Progenitor cell of endocrine pancreas (in vitro differentiated cells): ENCODE measurements around the gene RSRC1. TPM values are rescaled to one million over a fixed set of nuclear protein-coding genes. Genes with fewer than 3 reads are reported as not detected.

ENCODE experiments used
- DNase-seq: peaks from one replicate; pipeline ENCODE4 v3.0.0; 2021; ENCODE audit warnings: low spot score; ENCODE audit not compliant: unreplicated experiment
- H3K27ac Mint-ChIP-seq: 2 replicates; pipeline ENCODE4 v1.8.0; 2021; ENCODE audit warnings: mild to moderate bottlenecking, moderate library complexity, mixed read lengths
- H3K27me3 Mint-ChIP-seq: 2 replicates; pipeline ENCODE4 v1.8.0; 2021; ENCODE audit warnings: mixed read lengths
- H3K36me3 Mint-ChIP-seq: 2 replicates; pipeline ENCODE4 v1.8.0; 2022; ENCODE audit warnings: mixed read lengths; ENCODE audit not compliant: insufficient read depth
- H3K4me1 Mint-ChIP-seq: 2 replicates; pipeline ENCODE4 v1.8.0; 2021; ENCODE audit warnings: low read depth, mixed read lengths
- H3K4me3 Mint-ChIP-seq: 2 replicates; pipeline ENCODE4 v1.8.0; 2021; ENCODE audit warnings: low read depth, mild to moderate bottlenecking, moderate library complexity, mixed read lengths
- H3K9me3 Mint-ChIP-seq: 2 replicates; pipeline ENCODE4 v1.8.0; 2021; ENCODE audit warnings: low read depth, mixed read lengths
- total RNA-seq: library from RNA; stranded (reverse); gene quantifications from 2 replicates; pipeline ENCODE4 v1.2.1, GENCODE V29; 2021
- TF ChIP-seq, protein P1 (sequence below): fragments of 200-600 bp; sonication (generic); IDR thresholded peaks from one replicate; pipeline ENCODE4 v1.5.0; 2021; ENCODE audit warnings: antibody characterized with exemption, mild to moderate bottlenecking; ENCODE audit not compliant: unreplicated experiment

Gene RSRC1
- total RNA-seq, 1 donor from 2014 or later: 50.6 TPM

DNA sequence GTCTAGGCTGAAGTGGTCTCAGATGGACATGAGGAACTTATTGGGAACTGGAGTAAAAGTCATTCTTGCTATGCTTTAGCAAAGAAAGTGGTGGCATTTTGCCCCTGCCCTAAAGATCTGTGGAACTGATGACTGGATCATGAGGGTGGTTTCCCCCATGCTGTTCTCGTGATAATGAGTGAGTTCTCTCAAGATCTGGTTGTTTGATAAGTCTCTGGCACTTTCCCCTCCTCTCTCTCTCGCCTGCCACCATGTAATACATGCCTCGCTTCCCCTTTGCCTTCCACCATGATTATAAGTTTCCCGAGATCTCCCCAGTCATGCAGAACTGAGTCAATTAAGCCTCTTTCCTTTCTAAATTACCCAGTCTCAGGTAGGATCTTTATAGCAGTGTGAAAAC, 449.6 kb downstream of the RSRC1 start:
- Mint-ChIP-seq H3K4me1 (no peaks in the 10 kb centered on the region), H3K36me3 (no peaks in the 10 kb centered on the region), H3K9me3 (no peaks in the 10 kb centered on the region), H3K27ac (no peak overlapping the region), H3K4me3 (no peak overlapping the region), H3K27me3 (no peaks in the 10 kb centered on the region)
- TF ChIP-seq, protein P1, sequence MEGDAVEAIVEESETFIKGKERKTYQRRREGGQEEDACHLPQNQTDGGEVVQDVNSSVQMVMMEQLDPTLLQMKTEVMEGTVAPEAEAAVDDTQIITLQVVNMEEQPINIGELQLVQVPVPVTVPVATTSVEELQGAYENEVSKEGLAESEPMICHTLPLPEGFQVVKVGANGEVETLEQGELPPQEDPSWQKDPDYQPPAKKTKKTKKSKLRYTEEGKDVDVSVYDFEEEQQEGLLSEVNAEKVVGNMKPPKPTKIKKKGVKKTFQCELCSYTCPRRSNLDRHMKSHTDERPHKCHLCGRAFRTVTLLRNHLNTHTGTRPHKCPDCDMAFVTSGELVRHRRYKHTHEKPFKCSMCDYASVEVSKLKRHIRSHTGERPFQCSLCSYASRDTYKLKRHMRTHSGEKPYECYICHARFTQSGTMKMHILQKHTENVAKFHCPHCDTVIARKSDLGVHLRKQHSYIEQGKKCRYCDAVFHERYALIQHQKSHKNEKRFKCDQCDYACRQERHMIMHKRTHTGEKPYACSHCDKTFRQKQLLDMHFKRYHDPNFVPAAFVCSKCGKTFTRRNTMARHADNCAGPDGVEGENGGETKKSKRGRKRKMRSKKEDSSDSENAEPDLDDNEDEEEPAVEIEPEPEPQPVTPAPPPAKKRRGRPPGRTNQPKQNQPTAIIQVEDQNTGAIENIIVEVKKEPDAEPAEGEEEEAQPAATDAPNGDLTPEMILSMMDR: no peak
- DNase-seq: no peak

DNA sequence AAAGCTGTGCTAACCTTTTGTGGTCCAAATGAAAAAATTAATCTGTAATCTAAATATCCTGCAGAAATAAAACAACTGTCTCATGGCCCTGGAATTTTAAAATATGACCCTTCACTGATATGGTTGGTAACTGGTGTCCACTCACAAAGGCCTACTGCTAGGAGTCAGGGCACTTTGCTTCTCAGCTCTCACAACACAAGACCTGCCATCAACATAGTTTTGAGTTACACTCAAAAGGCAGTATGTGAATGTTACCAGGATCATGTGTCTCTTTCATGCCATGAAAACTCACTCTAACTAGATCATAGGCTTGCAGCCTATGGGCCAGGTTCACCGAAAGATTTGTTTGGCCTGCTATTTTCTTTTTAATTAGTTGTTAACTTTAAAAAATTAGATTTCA, 451.1 kb downstream of the RSRC1 start:
- TF ChIP-seq, protein P1: no peak
- H3K27ac Mint-ChIP-seq: no peak overlapping the region
- no peak overlapping the region for H3K4me3 Mint-ChIP-seq
- H3K9me3 Mint-ChIP-seq: peaks cover 7% of the 10 kb centered on the region
- DNase-seq: no peak
- no peaks in the 10 kb centered on the region for H3K27me3 Mint-ChIP-seq
- H3K4me1 Mint-ChIP-seq: no peaks in the 10 kb centered on the region
- no peaks in the 10 kb centered on the region for H3K36me3 Mint-ChIP-seq

DNA sequence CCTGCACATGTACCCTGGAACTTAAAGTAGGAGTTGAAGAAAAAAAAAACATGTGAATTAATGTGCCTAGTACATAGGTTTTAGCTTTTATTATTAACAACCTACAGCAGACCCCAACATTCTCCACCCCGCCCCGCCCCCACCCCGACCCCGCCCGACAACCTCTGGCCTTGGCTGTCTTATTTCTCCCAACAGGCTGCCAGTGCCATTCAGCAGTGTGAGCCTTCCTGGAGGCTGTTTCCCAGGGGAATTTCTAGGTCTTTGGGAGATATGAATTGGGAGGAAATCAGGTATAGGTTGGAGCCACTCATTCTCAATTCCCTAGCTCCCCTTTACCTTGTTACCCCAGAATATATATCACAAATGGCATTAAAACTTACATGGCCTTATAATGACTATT, 452.8 kb downstream of the RSRC1 start:
- no peak overlapping the region for H3K4me3 Mint-ChIP-seq
- H3K4me1 Mint-ChIP-seq: no peaks in the 10 kb centered on the region
- no peaks in the 10 kb centered on the region for H3K36me3 Mint-ChIP-seq
- H3K9me3 Mint-ChIP-seq: peaks cover 7% of the 10 kb centered on the region
- TF ChIP-seq, protein P1: no peak
- no peak for DNase-seq
- H3K27me3 Mint-ChIP-seq: no peaks in the 10 kb centered on the region
- H3K27ac Mint-ChIP-seq: no peak overlapping the region

DNA sequence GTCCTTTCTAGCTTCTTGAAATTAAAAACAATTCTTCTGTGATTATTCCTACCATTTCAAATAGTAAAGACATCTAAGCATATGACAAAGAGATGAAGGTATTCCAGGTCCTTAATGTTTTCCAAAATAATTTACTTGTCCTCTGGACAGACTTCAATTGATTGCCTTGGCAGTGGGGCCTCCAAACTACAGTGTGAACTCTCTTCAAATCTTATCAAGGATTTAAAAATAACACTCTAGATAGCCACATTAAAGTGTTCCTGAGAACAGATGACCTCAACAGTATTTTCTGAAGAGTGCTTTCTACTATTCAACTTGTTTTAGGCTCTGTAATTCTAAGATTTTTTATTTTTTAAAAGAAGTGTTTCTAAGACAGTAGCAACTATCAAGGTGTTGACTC, 453.2 kb downstream of the RSRC1 start:
- TF ChIP-seq, protein P1: no peak
- H3K4me1 Mint-ChIP-seq: no peaks in the 10 kb centered on the region
- no peak overlapping the region for H3K27ac Mint-ChIP-seq
- H3K36me3 Mint-ChIP-seq: no peaks in the 10 kb centered on the region
- no peak overlapping the region for H3K4me3 Mint-ChIP-seq
- no peak for DNase-seq
- peaks cover 7% of the 10 kb centered on the region for H3K9me3 Mint-ChIP-seq
- peaks cover 2% of the 10 kb centered on the region for H3K27me3 Mint-ChIP-seq

DNA sequence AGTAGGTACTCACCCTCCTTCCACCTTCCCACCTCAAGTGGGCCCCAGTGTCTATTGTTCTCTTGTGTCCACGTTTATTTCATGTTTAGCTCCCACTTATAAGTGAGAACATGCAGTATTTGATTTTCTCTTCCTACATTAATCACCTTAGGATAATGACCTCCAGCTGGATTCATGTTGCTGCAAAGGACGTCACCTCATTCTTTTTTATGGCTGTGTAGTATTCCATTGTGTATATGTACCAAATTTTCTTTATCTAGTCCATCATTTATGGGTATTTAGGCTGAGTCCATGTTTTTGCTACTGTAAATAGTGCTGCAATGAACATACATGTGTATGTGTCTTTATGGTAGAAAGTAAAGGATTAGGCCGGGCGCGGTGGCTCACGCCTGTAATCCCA, 455.2 kb downstream of the RSRC1 start:
- TF ChIP-seq, protein P1: no peak
- Mint-ChIP-seq H3K9me3 (peaks cover 7% of the 10 kb centered on the region), H3K4me1 (no peaks in the 10 kb centered on the region), H3K36me3 (no peaks in the 10 kb centered on the region), H3K27ac (no peak overlapping the region), H3K27me3 (peaks cover 18% of the 10 kb centered on the region), H3K4me3 (no peak overlapping the region)
- DNase-seq: no peak
